Suprapubic skin (tissue), 4 donors: ENCODE measurements around the gene SEC14L1. TPM values are rescaled to one million over a fixed set of nuclear protein-coding genes. Genes with fewer than 3 reads are reported as not detected.

Experiments used
- DNase-seq, 2 donors: peaks; one replicate each; pipeline ENCODE4 v3.0.0-alpha.2; 2019; ENCODE audit warnings: low spot score in 2 of 2
- H3K27ac ChIP-seq: fragments of 200-600 bp; sonication (generic); one replicate; pipeline ENCODE4 v1.5.1; 2019
- H3K27me3 ChIP-seq: fragments of 200-600 bp; sonication (generic); one replicate; pipeline ENCODE4 v1.5.1; 2019
- H3K36me3 ChIP-seq: fragments of 200-600 bp; sonication (generic); one replicate; pipeline ENCODE4 v1.5.1; 2019
- H3K4me1 ChIP-seq: fragments of 200-600 bp; sonication (generic); one replicate; pipeline ENCODE4 v1.5.1; 2019
- H3K4me3 ChIP-seq: fragments of 200-600 bp; sonication (generic); one replicate; pipeline ENCODE4 v1.5.1; 2019; ENCODE audit warnings: mild to moderate bottlenecking
- H3K9me3 ChIP-seq: fragments of 200-600 bp; sonication (generic); one replicate; pipeline ENCODE4 v1.5.1; 2019
- EP300 ChIP-seq: sonication (generic); formaldehyde crosslinking; IDR thresholded peaks from one replicate; pipeline ENCODE4 v1.6.1; 2017; ENCODE audit warnings: antibody characterized with exemption
- POLR2A ChIP-seq, 2 donors: fragments of 450-650 bp; IDR thresholded peaks; one replicate each; pipeline ENCODE4 v1.6.1; 2017; ENCODE audit warnings: antibody characterized with exemption in 2 of 2, mild to moderate bottlenecking in 2 of 2, moderate library complexity in 2 of 2
- POLR2AphosphoS5 ChIP-seq, 3 donors: sonication (generic); formaldehyde crosslinking; IDR thresholded peaks; one replicate each; pipeline ENCODE4 v1.6.1; 2017; ENCODE audit warnings: antibody characterized with exemption in 3 of 3
- WGBS: methylation state at CpG from one replicate; pipeline ENCODE4 v1.1.5; 2018; 5-methylcytosine and 5-hydroxymethylcytosine counted together
- total RNA-seq, 4 donors: library from RNA; depleted of rRNA; stranded (reverse); fragments of >200 nt; gene quantifications; one replicate each; pipeline ENCODE4 v1.1.0, GENCODE V29; 2016
- TF ChIP-seq, protein P1 (sequence below), 2 donors: fragments of 200-600 bp in 1 of 2; fragments of 450-650 bp in 1 of 2; sonication (generic) in 1 of 2; IDR thresholded peaks; one replicate each; pipeline ENCODE4 v1.5.1; 2016 to 2019; ENCODE audit warnings: antibody characterized with exemption in 2 of 2, mild to moderate bottlenecking in 1 of 2, moderate library complexity in 1 of 2

SEC14L1 gene
- total RNA-seq, 4 donors from 2014 or later = 35.5 to 87.3 (median 51.6) TPM

DNA sequence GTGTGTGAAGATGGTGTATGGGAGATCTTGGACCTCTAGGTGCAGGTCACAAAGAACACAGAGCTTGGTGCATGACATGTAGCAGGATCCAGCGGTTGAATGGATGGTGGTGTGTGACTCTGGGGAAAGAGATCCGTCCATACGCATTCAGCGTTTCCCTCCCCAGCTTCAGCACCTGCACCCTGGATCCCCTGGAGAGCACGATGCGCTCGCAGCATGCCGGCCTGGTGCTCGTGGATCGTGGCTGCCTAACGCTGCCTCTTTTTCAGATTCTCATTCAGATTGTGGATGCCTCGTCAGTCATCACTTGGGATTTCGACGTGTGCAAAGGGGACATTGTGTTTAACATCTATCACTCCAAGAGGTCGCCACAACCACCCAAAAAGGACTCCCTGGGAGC lies 70.9 kb downstream of the SEC14L1 start:
- peak overlapping the region; percentile 11 for H3K27ac ChIP-seq
- H3K9me3 ChIP-seq = no peaks in the 10 kb centered on the region
- DNase-seq = peak; percentile 31 to 64
- H3K27me3 ChIP-seq = no peaks in the 10 kb centered on the region
- WGBS = 95% methylated on average over 14 of the region's 15 CpGs
- H3K4me3 ChIP-seq = no peak overlapping the region
- H3K36me3 ChIP-seq = peaks cover 92% of the 10 kb centered on the region
- TF ChIP-seq POLR2AphosphoS5 (IDR thresholded peaks at IDR 0.05) = no peak
- TF ChIP-seq POLR2A (IDR thresholded peaks at IDR 0.05) = no peak
- TF ChIP-seq EP300 = no peak
- TF ChIP-seq, protein P1, sequence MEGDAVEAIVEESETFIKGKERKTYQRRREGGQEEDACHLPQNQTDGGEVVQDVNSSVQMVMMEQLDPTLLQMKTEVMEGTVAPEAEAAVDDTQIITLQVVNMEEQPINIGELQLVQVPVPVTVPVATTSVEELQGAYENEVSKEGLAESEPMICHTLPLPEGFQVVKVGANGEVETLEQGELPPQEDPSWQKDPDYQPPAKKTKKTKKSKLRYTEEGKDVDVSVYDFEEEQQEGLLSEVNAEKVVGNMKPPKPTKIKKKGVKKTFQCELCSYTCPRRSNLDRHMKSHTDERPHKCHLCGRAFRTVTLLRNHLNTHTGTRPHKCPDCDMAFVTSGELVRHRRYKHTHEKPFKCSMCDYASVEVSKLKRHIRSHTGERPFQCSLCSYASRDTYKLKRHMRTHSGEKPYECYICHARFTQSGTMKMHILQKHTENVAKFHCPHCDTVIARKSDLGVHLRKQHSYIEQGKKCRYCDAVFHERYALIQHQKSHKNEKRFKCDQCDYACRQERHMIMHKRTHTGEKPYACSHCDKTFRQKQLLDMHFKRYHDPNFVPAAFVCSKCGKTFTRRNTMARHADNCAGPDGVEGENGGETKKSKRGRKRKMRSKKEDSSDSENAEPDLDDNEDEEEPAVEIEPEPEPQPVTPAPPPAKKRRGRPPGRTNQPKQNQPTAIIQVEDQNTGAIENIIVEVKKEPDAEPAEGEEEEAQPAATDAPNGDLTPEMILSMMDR (IDR thresholded peaks at IDR 0.05) = no peak
- H3K4me1 ChIP-seq = peaks cover 15% of the 10 kb centered on the region

- H3K27ac ChIP-seq = peak overlapping the region; percentile 11
- TF ChIP-seq POLR2A (IDR thresholded peaks at IDR 0.05) (no peak), POLR2AphosphoS5 (IDR thresholded peaks at IDR 0.05) (no peak), EP300 (no peak)
- TF ChIP-seq, protein P1 (IDR thresholded peaks at IDR 0.05) = no peak
- peaks cover 92% of the 10 kb centered on the region for H3K36me3 ChIP-seq
Measured at GRCh38 chr17:77212081-77212832, 71.5 kb downstream of the SEC14L1 start.

DNA sequence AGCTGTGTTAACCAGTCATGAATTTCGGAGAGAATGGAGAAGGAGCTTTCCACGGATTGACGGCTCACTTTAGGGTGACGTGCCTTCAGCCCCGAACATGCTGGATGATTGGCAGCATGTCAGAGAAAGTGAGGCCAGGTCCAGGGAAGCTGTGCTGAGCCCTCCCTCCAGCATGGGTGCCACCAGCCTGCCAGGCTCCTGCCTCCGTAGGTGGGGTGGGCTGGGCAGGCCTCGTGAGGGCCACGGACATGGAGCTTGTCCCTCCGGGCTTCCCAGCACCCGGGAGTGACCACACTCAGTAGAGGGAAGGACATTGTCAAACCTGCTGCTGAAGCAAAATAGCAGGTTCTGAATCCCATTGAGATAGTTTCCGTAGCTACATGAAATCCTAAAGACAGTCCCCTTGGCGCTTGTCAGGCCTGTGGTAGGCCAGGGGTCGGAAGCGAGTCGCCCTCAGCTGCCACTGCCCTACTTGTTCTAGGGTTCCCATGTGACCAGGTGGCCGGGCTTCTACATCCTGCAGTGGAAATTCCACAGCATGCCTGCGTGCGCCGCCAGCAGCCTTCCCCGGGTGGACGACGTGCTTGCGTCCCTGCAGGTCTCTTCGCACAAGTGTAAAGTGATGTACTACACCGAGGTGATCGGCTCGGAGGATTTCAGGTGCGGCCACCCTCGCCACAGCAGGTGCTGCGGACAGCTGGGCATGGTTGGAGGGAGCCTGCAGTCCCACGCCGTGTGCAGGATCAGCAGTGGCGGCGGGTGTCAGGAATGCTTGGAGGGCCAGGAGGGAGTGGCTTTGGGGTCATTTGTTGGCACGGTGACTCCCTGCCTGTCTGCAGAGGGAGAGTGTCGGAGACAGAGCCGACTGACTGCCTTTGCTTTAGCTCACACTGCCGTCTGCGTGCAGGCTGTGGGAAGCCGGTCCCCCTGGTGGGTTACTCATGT lies 72.3 kb downstream of the SEC14L1 start:
- 82% methylated on average over 32 of the region's 40 CpGs for WGBS
- Histone ChIP-seq H3K4me1 (peaks cover 15% of the 10 kb centered on the region), H3K27me3 (no peaks in the 10 kb centered on the region), H3K27ac (no peak overlapping the region), H3K9me3 (no peaks in the 10 kb centered on the region), H3K4me3 (no peak overlapping the region), H3K36me3 (peaks cover 90% of the 10 kb centered on the region)
- TF ChIP-seq POLR2AphosphoS5 (IDR thresholded peaks at IDR 0.05) (no peak), EP300 (no peak), POLR2A (IDR thresholded peaks at IDR 0.05) (no peak)
- TF ChIP-seq, protein P1 (IDR thresholded peaks at IDR 0.05) = no peak
- peak in 1 of 2 donors; percentile 47 for DNase-seq

More at GRCh38 chr17:77212081-77212832, 71.5 kb downstream of the SEC14L1 start:
- Histone ChIP-seq H3K4me3 (no peak overlapping the region), H3K4me1 (peaks cover 15% of the 10 kb centered on the region), H3K9me3 (no peaks in the 10 kb centered on the region), H3K27me3 (no peaks in the 10 kb centered on the region)
- DNase-seq = peak in 1 of 2 donors; percentile 33
- 88% methylated on average over 19 of the region's 21 CpGs for WGBS

GRCh38 chr17:77213778-77214132 lies 73.0 kb downstream of the SEC14L1 start:
- Histone ChIP-seq H3K9me3 (no peaks in the 10 kb centered on the region), H3K36me3 (peaks cover 85% of the 10 kb centered on the region), H3K27me3 (no peaks in the 10 kb centered on the region), H3K4me3 (no peak overlapping the region), H3K4me1 (peaks cover 15% of the 10 kb centered on the region), H3K27ac (no peak overlapping the region)
- no peak for TF ChIP-seq POLR2A (IDR thresholded peaks at IDR 0.05)
- no peak for TF ChIP-seq POLR2AphosphoS5 (IDR thresholded peaks at IDR 0.05)
- no peak for TF ChIP-seq EP300
- TF ChIP-seq, protein P1 (IDR thresholded peaks at IDR 0.05) = no peak
- DNase-seq = peak in 1 of 2 donors; percentile 49
- WGBS = 92% methylated on average over 16 of the region's 17 CpGs

GRCh38 chr17:77214328-77214727 lies 73.6 kb downstream of the SEC14L1 start:
- Histone ChIP-seq H3K36me3 (peaks cover 79% of the 10 kb centered on the region), H3K27me3 (no peaks in the 10 kb centered on the region), H3K9me3 (no peaks in the 10 kb centered on the region), H3K4me3 (no peak overlapping the region), H3K4me1 (peaks cover 12% of the 10 kb centered on the region), H3K27ac (no peak overlapping the region)
- 90% methylated on average over 12 of the region's 12 CpGs for WGBS
- DNase-seq = peak in 1 of 2 donors; percentile 51
- no peak for TF ChIP-seq EP300
- TF ChIP-seq POLR2A (IDR thresholded peaks at IDR 0.05) = no peak
- no peak for TF ChIP-seq POLR2AphosphoS5 (IDR thresholded peaks at IDR 0.05)
- TF ChIP-seq, protein P1 (IDR thresholded peaks at IDR 0.05) = no peak
